T-helper 9 cell (primary cell): ENCODE results near the gene PUS7.
"Not testable (repeated sequence)": the region's sequence is repeated elsewhere in the genome, so short reads cannot be mapped to it uniquely, and the experiment has no call there.

Source experiments
- DNase-seq: peaks from one replicate; pipeline ENCODE4 v3.0.0-alpha.2; 2020

The PUS7 gene

GRCh38 chr7:105493923-105494315, 28.2 kb downstream of the PUS7 start:
- DNase-seq: no peak

DNA sequence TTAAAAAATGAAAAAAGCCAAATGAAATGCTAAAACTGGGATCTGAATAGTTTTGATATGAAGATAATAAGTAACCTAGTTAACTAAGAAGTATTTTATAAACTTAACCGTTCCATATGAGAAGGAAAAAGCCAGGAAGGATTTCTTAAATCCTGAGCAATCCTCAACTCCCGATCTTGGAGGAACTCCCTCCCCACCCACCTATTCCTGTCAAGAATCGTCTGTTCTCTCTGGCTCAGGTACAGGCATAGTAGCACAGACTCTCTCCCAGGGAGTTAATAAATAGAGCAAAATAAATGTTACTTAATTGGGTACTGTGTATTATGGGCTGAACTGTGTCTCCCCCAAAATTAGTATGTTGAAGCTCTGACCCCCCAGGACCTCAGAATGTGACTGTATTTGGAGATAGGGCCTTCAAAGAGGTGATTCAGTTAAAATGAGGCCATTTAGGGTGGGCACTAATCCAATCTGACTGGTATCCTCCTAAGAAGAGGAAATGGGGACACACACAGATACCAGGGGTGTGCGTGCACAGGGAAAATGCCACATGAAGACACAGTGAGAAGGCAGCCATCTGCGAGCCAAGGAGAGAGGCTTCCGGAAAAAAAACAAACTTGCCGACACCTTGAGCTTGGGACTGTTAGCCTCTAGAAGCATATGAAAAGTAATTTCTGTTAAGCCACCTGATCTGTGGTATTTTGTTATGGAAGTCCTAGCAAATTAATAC, 28.7 kb downstream of the PUS7 start:
- DNase-seq: no peak

DNA sequence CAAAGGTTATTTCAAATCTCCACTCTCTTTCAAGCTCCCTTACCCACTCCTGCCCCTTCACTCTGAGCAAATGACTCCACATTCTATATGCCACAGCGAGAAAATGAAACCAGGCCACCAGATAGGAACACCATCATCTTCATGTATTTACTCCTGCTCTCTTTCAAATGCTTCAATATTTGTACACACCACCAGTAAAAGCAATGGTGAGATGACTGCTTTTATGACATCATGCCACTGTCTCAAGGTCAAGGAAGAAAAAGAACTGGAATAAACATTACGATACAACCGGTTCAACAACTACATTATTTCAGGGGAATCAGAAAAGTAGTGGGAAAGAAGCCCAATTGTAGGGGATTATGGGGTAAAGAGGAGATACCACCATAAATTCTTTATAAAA, 32.7 kb downstream of the PUS7 start:
- DNase-seq: no peak

- DNase-seq: no peak
Observed at GRCh38 chr7:105487579-105488571, 34.2 kb downstream of the PUS7 start.

DNA sequence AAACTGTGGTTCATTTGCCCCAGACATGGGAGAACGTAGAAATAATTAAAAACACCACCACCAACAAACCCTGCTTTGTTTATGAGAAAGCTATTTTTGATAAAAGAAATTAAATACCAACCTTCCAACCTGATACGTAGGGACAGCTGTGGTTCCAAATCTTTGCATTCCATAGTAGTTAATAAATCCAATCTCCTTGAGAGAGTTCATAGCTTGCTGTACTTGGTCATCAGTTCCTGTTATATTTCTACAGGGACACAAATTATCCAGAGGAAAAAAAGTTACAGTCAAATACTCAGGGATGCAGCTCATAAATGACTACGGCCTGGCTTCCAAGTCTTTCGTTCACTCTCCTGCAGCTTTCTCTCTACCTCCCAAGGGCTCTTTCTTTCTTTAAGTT, 41.1 kb downstream of the PUS7 start:
- DNase-seq: no peak

DNA sequence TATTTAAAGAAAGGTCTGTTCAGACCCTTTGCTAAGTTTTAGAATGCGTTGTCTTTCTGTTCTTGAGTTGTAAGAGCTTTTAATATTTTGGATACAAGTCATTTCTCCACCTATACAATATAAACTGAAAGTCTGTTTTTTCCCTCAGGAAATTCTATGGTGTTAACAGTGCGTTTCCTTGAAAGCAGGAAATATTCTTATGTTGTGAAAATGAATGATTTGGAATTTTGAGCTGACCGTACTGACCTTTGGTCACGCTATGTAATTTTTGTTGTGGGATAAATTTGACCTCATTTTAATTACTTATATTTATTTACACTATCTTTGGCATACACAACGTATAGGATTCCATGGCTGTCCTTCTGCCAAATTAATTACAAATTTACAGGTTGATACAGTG, 43.5 kb downstream of the PUS7 start:
- DNase-seq: no peak

DNA sequence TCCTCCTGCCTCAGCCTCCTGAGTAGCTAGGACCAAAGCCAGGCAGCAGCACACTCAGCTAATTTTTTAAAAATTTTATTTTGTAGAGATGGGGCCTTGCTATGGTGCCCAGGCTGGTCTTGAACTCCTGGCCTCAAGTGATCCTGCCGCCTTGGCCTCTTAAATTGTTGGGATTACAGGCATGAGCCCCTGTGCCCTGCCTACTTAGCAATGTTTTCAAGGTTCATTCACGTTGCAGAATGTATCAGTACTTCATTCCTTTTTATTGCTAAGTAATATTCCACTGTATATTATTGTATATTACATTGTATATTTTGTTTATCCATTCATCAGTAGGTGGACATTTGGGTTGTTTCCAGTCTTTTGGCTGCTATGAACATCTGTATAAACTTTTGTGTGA, 44.2 kb downstream of the PUS7 start:
- no peak for DNase-seq

DNA sequence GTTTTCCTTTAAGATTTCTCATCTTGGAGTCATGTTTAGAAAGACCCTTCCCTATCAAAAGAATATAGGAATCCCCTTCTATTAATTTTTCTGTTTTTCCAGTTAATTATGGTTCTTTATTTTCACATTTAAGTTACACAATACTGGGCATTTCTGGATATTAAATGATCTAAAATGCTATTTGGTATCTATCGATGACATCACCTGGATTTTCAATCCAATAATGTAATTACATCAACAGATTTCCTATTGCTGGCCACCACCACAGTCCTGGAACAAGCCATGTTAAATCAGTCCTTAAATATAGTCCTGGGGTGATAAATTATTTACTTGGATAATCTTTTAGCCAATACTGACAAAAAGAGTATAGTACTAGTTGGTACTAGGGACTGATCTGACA, 48.0 kb downstream of the PUS7 start:
- no peak for DNase-seq

- DNase-seq: no peak
Observed at GRCh38 chr7:105473163-105473562, 48.9 kb downstream of the PUS7 start.

- no peak for DNase-seq
Observed at GRCh38 chr7:105470846-105471245, 51.2 kb downstream of the PUS7 start.

GRCh38 chr7:105470090-105470489, 52.0 kb downstream of the PUS7 start:
- DNase-seq: no peak

DNA sequence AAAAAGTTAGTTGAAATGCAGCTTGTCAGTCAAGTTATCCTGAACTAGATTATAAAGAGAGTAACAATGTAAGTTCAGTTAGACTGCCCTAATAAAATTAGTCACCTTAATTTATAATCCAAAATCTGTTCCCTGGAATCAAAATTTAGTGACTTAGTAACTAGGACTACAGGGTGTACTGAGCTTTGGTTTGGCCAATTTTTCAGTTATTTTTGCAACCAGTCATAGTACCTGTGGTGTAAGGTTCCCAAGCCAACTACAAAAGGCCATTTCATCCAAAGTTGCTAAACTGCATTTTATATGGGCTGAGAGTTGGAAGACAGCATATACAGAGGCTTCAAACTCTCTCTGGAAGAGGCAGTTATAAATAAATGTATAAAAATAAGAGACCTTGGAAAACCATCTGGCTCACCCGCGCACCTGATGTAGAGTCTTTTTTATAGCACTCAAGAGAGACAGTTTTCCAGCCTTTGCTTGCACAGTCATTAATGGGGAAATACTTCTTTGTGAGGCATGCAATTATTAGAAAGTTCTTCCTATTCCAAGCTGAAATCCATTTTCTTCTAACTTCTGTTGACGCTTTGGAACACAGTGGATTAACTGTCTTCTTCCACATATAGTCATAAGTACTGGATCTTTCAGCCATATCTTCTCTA, 59.2 kb downstream of the PUS7 start:
- no peak for DNase-seq

- no peak for DNase-seq
Observed at GRCh38 chr7:105461518-105461917, 60.6 kb downstream of the PUS7 start.

- no peak for DNase-seq
Observed at GRCh38 chr7:105457619-105458225, 64.3 kb downstream of the PUS7 start.

- DNase-seq: no peak
Observed at GRCh38 chr7:105454921-105455320, 67.2 kb downstream of the PUS7 start.

GRCh38 chr7:105454095-105454747, 67.8 kb downstream of the PUS7 start:
- DNase-seq: no peak

DNA sequence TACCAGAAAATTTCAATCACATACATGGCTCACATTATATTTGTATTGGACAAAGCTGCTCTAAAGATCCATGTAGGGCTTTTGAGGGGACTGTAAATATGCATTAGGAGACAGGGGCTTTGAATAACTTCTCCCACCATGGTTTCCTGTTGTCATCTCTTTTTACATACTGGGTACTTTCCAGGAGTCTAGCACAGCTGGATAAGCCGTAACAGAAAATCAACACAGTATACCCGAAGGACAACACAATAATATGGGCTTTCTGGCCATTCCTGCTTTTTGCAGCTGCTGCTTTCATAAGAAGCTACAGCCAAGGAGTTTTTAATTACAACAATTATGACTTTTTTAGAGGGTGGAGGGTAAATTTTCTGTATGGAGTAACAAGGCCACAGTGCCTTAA, 70.0 kb downstream of the PUS7 start:
- no peak for DNase-seq

- not testable (repeated sequence) for DNase-seq
Observed at GRCh38 chr7:105450870-105451269, 71.2 kb downstream of the PUS7 start.

DNA sequence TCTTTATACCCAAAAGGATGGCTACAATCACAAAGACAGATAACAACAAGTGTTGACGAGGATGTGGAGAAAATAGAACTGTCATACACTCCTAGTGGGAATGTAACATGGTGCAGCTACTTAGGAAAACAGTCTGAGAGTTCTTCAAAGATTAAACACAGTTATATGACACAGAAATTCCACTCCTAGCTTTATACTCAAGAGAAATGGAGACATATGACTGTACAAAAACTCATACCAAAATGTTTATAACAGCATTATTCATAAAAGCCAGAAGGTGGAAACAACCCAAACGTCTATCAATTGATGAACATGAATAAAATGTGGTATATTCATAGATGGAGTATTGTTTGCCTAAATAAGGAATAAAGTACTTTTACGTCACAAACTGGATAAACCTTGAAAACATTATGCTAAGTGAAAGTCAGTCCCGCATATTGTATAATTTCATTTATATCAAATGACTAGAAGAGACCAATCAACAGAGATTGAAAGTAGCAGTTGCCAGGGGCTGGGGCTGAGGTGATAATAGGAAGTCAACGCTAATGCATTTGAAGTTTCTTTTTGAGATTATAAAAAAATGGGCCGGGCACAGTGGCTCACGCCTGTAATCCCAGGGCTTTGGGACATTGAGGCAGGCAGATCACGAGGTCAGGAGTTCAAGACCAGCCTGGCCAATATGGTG, 71.8 kb downstream of the PUS7 start:
- DNase-seq: no peak

DNA sequence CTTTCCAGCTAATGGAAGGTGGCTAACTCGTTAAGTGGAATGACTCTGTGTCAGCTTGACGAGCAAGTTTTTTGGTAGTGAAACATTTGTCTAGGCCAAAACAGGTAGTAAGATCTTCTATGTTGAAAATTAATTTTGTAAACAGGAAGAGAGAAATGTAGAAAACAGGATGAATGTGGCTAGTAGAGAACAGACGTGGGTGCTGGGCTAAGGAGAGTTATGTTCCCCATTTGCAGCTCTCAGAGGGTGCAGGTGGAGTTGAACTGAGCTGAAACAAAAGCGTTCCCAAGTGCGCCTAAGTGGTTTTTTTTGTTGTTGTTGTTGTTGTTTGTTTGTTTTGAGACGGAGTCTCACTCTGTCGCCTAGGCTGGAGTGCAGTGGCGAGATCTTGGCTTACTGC, 73.9 kb downstream of the PUS7 start:
- DNase-seq: no peak

DNA sequence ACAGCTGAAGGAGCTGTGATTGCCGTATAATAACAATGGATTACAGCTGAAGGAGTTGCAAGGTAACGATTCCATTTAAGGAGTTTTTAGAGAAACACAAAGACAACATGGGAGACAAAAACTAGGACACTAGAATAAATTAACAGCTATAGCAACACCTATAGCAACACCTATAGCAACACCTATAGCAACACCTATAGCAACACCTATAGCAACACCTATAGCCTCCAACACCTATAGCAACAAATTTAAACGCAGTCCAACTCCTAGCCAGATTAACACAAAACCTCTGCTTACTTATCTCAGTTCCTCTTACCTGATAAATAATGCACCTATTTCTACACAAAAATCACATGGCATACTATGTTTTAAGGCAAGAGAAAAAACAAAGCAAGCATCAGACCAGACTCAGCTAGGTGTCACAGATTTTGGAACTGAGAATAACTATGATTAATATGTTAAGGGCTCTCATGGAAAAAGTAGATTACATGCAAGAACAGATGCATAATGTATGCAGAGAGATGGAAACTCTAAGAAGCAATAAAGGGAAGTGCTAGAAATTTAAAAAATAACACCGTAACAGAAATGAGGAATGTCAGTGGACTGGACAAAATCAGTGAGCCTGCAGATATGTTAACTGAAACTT, 77.6 kb downstream of the PUS7 start:
- no peak for DNase-seq
